Islet precursor cell (in vitro differentiated cells): ENCODE data around the gene NBAS.
"Not testable (repeated sequence)": the region's sequence is repeated elsewhere in the genome, so short reads cannot be mapped to it uniquely, and the experiment has no call there.

Experiments used
- DNase-seq: peaks from one replicate; pipeline ENCODE4 v3.0.0-alpha.2; 2018

Gene NBAS

DNA sequence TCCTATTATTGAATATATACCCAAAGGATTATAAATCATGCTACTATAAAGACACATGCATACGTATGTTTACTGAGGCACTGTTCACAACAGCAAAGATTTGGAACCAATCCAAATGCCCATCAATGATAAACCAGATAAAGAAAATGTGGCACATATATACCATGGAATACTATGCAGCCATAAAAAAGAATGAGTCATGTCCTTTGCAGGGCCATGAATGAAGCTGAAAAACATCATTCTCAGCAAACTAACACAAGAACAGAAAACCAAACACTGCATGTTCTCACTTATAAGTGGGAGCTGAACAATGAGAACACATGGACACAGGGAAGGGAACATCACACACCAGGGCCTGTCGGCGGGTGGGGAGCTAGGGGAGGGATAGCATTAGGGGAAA, 310.2 kb downstream of the NBAS start:
- not testable (repeated sequence) for DNase-seq

DNA sequence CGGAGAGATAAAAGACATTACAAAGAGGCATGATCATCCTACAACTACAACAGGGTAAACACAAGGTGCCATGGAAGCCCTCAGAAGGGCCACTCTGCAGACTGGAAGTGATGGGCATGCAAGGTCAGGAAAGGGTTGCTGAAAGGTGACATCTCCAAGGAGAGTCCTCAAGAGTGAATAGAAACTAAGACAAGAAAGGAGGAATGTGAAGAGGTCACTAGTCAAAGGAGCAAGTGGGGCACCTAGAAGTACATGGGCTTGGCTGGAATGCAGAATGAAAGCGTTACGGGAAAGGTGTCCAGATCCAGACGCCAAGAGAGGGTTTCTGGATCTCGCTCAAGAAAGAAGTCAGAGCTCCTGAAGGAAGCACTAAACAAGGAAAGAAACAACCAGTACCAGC, 314.3 kb downstream of the NBAS start:
- no peak for DNase-seq

DNA sequence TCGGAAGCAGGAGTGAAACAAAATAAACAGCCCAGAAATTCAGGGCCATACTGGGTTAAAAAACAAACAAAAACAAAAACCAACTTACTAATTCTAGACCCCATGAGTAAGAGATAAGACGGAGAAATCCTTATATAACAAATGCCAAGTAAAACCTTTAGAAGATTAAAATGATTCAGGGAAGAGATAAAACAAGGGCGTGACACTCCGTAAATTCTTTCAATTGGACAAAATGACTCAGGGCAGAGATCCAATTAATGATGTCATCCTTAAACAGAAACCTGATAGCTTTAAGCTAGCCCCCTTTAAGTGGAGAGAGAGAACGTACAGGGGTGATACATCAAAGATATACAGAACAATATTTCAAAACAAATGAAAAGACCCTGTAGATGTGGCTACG, 317.4 kb downstream of the NBAS start:
- DNase-seq = no peak

DNA sequence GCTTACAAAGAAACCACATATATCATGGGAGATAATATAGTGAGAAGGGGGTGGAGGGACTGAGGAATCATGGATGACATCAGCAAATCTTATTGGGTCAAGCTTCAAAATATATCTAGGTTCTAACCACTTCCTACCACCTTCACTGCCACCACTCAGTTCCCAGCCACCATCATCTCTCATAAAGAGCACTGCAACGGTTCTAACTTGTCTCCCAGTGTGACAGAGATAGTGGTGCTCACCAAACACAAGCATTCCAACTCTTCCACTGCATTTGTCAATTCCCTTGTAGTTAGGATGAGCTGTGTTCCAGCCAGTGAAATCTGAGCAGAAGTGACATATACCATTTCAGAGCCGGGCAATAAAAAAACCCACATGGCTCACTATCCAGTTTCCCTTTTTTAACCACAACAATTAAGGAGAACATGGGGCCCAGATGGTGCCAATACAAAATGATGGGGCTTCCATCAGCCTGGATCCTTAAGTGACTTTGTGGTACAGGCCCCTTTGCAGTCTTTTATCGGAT, 318.1 kb downstream of the NBAS start:
- DNase-seq = no peak

DNA sequence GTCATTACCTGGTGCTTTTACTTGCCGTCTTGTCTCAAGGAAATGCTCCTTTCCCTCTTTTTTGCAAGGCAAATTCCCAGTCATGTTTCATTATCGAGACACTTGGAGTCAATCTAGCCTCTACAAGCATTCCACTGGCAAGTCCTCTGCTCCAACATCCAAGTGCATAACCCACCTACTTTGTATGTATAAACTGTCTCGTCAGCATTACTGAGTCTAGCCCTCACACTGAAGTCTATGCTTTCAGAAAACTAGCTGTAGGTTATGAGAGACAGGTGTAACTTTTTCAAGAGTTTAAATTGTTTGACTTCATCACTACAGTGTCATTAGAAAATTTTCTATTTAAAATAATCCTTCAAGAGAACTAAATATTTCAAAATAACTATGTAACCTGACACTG, 319.2 kb downstream of the NBAS start:
- DNase-seq = no peak

DNA sequence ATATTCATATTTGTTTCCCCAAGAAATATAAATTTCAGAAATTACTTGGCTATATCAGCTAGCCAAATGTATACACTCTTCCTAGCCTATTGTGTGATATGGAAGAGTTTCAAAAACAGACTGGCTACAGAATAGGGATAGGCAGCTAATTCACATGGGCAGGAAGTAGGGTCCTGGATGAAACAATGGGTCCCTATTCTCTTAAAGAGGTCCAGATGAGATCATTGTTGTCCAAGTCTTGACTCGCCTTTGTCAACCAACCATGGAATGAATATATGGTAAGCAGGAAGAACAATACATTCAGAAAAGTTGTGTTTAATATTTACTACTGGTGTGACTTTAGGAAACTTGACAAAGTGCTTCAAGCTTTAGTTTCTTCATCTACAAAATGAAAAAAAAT, 319.9 kb downstream of the NBAS start:
- no peak for DNase-seq

DNA sequence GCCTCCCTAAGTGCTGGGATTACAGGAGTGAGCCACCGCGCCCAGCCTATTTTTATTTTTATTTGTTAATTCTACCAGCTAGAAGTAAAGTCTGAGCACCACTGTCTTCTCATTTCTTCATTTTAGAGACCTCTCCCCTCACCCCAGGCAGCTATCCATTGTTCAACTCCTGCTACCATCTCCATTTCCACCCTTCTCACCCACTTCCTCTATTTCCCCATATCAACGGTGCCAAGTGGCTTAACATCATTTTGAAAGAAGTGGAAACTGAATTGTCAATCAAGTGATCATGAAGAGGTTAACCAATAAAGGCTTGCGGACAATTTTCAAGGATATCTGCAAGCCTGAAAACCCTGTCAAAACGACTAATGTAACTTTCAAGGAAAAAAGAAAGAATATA, 323.1 kb downstream of the NBAS start:
- DNase-seq = no peak

DNA sequence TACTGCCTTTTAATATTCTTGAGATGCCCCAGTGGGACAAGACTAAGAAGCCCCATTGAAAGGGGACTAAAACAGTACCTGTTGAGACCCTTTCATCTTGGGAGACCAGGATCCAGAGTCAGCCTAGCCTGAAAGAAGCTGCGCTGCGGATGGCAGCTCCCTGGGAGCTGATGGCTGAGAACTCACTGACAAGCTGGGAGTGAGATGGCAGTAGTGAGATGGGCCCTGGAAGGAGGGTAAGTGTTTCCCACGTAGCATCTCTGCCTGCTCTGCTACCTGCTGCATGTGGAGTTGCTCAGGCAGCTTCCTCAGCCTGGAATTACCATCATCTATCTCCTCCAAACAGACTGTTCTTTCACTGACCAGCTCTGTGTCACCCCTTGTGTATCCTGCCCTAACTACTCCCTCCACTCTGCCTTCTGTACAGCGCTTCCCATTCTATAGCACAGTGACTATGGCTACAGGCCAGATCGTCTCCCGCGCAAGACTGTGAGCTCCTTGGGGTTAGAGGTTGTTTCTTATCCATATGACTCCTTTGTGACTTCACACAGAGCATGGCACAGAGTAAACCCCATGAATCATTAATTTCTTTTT, 330.4 kb downstream of the NBAS start:
- DNase-seq = no peak

DNA sequence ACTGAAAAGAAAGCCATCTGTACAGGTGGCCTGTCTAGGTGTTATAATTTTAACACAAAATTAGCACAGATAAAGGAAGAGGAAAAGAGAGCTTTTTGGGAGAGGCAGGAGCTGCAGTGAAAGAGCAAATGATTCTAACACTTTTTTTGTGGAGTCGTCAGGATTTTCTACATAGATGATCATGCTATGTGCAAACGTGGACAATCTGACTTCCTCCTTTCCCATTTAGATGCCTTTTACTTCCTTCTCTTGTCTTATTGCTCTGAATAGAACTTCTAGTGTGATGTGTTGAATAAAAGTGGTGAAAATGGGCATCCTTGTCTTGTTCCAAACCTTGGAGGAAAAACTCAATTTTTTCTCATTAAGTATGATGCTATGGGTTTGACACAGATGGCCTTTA, 334.5 kb downstream of the NBAS start:
- no peak for DNase-seq

DNA sequence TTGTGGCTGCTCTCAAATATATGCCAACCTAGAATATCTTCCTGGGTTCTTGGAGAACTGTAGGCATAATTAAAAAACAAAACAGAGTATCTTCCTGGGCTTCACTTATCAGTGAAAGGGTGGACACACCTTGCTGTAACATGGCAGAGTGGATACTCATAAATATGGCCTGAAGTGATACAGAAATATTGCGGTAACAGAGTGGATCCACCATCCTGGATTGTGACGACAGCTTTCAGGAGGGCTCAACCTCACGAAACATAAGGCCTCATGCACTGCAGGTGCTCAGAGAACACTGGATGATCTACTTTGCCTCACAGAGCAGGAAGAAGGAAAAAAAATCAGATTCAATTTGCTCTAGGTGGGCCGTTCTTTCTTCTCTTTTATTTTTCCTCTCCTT, 336.0 kb downstream of the NBAS start:
- no peak for DNase-seq

DNA sequence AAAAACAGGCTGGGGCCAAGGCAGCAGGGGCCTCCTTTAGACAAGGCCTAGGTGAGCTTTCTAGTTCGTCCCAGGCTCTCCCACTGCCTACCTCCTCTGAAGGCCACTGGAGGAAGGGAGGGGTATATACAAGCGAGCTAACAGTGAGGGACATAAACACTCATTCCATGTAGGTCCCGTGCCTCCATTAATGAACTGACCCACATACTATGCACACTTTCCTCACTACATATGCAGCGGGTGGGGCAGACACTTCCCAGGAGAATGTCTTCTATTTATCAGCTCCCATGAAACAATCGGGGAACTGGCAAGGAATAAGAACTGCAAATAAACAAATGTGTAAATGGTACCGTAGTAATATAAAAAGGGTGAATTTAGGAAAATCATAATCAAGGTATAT, 336.5 kb downstream of the NBAS start:
- DNase-seq = no peak

DNA sequence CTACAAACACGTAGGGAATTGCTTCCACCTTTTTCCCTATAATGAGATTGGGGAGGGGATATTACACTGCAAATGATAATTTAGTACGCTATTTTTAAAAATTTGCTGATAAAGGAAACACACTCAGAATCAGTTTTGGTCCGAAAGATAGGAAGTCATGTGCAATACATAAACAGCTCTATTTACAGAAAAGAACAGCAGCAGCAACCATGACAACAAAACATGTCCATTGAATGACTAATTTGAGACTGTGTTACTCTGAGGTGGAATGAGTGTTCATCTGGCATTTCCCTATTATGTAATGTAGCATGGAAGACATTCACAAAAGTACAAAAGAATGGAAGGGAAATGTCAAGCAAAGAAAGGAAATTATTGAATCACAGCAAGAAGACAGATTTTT, 337.2 kb downstream of the NBAS start:
- no peak for DNase-seq

DNA sequence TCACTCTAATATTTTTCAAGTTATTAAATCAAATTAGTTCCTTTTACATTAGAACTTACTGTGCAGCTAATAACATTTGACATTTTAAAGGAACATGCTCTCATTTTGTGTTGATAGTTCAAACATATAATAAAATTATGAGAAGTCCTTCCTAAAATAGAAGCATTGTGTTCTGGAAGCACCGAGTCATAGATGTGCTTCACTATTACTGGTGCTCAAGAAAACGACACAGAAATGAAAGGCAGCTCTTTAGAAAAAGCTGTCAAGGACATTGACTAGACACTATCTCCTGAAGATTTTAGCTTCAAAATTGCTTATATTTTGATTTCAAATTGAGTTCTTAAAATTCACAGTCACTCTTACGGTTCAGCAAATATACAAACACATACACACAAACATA, 338.3 kb downstream of the NBAS start:
- no peak for DNase-seq

DNA sequence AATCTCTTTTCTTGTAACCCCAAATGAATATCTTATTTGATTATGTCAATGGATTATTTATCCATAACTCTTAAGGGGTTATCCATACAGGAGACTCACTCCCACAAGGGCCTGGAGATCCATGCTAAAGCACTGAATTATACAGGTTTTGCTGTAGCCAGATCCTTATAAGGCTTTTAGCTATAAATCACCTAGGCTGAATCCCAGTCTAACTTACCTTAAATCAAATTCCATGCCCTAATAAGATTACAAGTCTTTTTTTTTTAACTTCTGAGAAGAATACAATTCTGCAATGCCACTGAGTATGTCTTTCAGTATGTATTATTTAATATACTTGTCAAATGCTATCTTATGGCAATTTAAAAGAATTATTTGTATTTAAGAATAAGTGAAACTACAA, 340.5 kb downstream of the NBAS start:
- no peak for DNase-seq

DNA sequence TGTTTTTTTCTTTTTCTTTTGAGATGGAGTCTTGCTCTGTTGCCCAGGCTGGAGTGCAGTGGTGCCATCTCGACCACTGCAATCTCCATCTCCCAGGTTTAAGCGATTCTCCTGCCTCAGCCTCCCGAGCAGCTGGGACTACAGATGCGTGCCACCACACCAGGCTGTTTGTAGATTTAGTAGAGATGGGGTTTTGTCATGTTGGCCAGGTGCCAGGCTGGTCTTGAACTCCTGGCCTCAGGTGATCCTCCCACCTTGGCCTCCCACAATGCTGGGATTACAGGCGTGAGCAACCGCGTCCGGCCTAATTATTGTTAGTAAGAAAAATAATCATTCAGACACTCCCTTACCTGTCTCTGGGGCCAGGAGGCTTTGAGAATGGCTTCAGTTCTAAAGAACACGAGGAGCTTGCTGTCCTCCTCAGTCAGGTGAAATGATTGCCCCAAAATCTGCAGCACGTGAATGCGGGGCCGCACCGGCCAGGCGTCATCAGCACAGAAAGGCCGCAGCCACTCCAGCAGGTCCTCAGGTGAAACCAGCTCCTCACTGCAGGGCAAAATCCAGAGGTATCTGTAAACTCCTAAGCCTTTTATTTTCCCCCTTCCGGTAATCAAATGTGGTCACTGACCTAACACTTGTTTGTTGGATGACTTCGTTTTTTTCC, 342.6 kb downstream of the NBAS start:
- no peak for DNase-seq

DNA sequence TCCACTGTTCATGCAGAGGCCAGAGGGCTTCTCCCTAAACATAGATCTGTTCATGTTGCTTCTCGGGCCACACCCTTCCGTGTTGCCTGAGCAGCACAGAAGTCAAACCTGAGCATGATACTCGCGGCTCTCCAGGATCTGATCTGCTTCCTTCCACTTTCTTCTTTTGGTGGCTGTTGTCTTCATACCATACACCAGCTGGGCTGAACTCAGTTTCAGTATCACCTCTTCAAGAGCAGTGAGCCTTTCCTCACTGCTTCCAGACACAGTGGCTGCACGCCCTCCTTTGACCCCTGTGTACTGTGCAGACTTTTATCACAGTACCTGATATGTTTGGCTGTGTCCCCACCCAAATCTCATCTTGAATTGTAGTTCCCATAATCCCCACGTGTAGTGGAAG, 348.9 kb downstream of the NBAS start:
- DNase-seq = no peak

DNA sequence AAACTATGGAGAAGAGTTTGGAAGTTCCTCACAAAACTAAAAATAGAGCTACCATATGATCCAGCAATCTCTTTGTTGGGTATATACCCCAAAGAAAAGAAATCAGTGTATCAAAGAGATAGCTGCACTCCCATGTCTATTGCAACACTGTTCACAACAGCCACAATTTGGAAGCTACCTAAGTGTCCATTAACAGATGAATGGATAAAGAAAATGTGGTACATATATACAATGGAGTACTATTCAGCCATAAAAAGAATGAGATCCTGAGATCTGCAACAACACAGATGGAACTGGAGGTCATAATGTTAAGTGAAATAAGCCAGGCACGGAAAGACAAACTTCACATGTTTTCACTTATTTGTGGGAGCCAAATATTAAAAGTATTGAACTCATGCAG, 350.6 kb downstream of the NBAS start:
- not testable (repeated sequence) for DNase-seq

DNA sequence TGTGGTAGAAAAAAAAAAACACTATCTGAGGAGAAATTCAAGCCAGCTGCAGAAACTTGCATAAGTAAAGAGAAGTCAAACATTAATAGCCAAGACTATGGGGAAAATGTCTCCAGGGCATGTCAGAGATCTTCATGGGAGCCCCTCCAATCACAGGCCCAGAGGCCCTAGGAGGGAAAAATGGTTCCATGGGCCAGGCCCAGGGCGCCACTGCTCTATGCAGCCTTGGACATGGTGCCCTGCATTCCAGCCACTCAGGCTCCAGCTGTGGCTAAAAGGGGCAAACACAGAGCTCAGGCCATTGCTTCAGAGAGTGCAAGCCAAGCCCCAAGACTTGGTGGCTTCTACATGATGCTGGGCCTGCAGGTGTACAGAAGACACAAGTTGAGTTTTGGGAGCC, 354.7 kb downstream of the NBAS start:
- DNase-seq = no peak

DNA sequence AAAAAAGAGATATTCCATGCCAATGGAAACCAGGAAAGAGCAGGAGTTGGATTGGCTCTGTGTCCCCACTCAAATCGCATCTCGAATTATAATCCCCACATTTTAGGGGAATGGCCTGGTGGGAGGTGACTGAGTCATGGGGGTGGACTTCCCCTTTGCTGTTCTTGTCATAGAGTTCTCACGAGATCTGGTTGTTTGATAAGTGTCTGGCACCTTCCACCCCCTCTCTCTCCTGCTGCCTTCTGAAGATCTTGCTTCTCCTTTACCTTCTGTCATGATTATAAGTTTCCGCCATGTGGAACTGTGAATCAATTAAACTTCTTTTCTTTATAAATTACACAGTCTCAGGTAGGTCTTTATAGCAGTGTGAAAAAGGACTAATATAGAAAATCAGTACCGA, 355.6 kb downstream of the NBAS start:
- no peak for DNase-seq

DNA sequence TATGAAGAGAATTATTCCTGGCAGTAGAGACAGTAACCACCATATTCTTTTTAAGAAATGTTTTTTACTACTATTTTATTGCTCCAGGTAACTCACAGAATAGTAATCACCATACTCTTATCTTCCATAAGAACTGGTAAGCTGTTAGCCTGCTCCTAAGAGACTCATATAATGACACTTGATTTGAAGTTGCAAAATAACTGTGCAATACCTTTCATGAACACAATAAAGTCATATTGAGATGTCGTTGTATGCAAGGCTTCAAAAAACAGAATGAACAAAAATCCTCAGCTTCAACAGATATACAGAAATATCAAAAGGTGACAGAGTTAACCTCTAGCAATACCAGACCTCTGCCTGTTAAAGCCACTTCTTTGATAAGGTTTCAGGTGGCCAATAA, 360.1 kb downstream of the NBAS start:
- no peak for DNase-seq

DNA sequence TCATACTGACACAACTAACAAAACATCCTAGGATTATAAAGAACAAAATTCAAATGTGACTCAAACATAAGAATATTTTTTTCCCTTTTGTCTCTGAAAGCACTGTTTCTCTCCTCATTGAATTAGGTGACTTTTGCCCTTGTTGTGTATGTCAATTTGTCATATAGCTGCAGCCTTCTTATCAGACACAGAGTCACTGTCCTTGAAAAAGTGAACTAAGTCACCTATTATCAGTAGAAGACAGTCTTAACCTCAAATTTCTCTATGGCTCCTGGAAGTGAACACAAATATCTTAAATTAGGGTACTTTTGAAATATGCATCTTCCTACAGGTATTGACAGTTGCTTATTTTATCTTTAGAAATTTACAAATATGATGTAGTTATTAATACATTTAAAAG, 360.6 kb downstream of the NBAS start:
- no peak for DNase-seq

DNA sequence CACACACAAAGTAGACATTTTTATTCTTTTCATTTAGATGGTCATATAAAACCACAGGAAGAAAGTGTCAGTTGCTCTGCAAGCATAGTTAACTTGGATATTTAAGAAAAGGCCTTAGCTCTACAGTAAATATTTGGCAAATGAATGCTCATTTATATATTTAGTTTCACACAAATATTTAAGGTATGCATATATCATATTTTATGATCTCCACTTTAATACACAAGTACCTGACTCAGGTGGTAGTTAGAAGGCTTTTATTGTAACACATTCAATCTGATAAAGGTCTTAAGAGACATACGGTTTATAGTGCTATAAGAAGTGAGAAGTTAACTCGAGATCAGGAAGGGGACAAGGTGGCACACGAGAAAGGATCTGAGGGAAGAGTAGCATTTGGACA, 363.1 kb downstream of the NBAS start:
- no peak for DNase-seq

DNA sequence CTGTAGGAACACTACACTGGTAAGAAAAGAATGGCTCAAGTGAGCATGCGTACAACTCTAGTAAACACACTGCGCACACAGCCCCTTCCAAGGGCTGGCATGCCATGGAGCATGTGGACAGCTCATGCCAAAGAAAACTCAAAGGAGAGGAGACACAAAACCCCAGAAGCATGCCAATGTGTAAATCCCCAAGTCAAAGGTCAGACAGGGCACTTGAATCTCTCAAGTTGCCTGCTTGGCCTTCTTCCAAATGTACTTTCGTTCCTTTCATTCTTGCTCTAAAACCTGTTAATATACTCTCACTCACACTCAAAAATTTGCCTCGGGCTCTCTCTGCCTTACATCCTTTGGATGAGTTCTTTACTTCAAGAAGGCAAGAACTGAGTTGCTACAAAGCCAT, 365.3 kb downstream of the NBAS start:
- DNase-seq = no peak

DNA sequence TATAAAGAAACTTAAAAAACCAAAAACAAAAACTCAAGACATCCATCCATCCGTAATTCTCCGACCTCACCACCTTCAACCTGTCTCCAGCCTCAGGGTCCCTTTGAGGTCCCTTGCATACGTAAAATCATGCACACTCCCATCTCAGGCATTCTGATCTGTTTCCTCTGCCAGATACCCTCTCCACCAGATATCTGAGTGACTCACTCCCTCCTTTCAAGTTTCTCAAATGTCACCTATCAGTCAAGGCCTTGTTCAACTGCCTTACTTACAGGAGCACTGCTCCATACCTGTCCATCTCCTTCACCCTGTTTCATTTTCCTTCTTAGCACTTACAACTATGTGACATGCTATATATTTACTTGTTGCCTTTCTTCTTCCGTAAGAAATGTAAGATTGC, 369.3 kb downstream of the NBAS start:
- DNase-seq = peak; percentile 66

DNA sequence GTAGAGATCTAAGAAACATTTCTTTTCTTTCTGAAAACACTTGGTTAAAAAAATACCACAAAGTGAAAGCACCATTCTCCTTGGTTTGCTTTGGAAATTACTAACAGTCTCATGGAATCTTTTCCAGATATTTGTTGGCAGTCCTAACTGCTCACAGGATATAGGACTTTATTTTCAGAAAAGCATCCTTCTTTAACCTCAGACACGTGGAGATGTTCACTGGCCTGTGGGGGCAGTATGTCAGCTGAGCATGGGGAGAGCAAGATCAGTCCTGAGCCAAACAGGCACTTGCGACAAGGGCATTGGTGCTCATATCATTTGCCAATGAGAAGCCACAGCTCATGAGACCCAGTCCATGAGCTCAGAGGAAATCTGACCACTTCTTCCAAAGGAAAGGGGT, 371.9 kb downstream of the NBAS start:
- DNase-seq = no peak
